ENCODE measurements around the gene CHRNA9.

The CHRNA9 gene

GRCh38 chr4:40347472-40347871 is 12.3 kb downstream of the CHRNA9 start:
- DNase-seq, result no peak

- no peak for DNase-seq
Observed at GRCh38 chr4:40348000-40348399, 12.9 kb downstream of the CHRNA9 start.

- peak; percentile 12 for DNase-seq
Observed at GRCh38 chr4:40349561-40350198, 14.5 kb downstream of the CHRNA9 start.

GRCh38 chr4:40350627-40351227 is 15.6 kb downstream of the CHRNA9 start:
- no peak for DNase-seq

- DNase-seq, result no peak
Observed at GRCh38 chr4:40354158-40354557, 19.0 kb downstream of the CHRNA9 start.

GRCh38 chr4:40355131-40355530 is 20.0 kb downstream of the CHRNA9 start:
- DNase-seq, result no peak

- no peak for DNase-seq
Observed at GRCh38 chr4:40357738-40358137, 22.6 kb downstream of the CHRNA9 start.

- no peak for DNase-seq
Observed at GRCh38 chr4:40361338-40361737, 26.2 kb downstream of the CHRNA9 start.

- DNase-seq, result no peak
Observed at GRCh38 chr4:40363382-40363920, 28.3 kb downstream of the CHRNA9 start.

- no peak for DNase-seq
Observed at GRCh38 chr4:40363945-40364344, 28.8 kb downstream of the CHRNA9 start.

- DNase-seq, result no peak
Observed at GRCh38 chr4:40365766-40366165, 30.6 kb downstream of the CHRNA9 start.

- no peak for DNase-seq
Observed at GRCh38 chr4:40367451-40367850, 32.3 kb downstream of the CHRNA9 start.

GRCh38 chr4:40369437-40370274 is 34.5 kb downstream of the CHRNA9 start:
- DNase-seq, result no peak

GRCh38 chr4:40372651-40373050 is 37.5 kb downstream of the CHRNA9 start:
- DNase-seq, result no peak

GRCh38 chr4:40373636-40374035 is 38.5 kb downstream of the CHRNA9 start:
- DNase-seq, result no peak

- no peak for DNase-seq
Observed at GRCh38 chr4:40375095-40375494, 40.0 kb downstream of the CHRNA9 start.

GRCh38 chr4:40375620-40376019 is 40.5 kb downstream of the CHRNA9 start:
- DNase-seq, result no peak

- no peak for DNase-seq
Observed at GRCh38 chr4:40377512-40378365, 42.6 kb downstream of the CHRNA9 start.

- peak; percentile 17 for DNase-seq
Observed at GRCh38 chr4:40378619-40379018, 43.5 kb downstream of the CHRNA9 start.

- no peak for DNase-seq
Observed at GRCh38 chr4:40379248-40379647, 44.1 kb downstream of the CHRNA9 start.

- DNase-seq, result no peak
Observed at GRCh38 chr4:40380647-40381046, 45.5 kb downstream of the CHRNA9 start.

GRCh38 chr4:40388239-40388638 is 53.1 kb downstream of the CHRNA9 start:
- no peak for DNase-seq

GRCh38 chr4:40389986-40390385 is 54.9 kb downstream of the CHRNA9 start:
- DNase-seq, result no peak
